Measurements from ENCODE around the gene CXCL9. TPM values are rescaled to one million over a fixed set of nuclear protein-coding genes. Genes with fewer than 3 reads are reported as not detected.
"Not testable (repeated sequence)": the region's sequence is repeated elsewhere in the genome, so short reads cannot be mapped to it uniquely, and the experiment has no call there.

Gene CXCL9
- total RNA-seq, 3 donors from 2014 or later: 0.75 to 4.9 (median 1.3) TPM

GRCh38 chr4:76000279-76000678 is 7.0 kb downstream of the CXCL9 start:
- no peaks in the 10 kb centered on the region for H3K36me3 ChIP-seq (ENCODE audit: low read depth)
- TF ChIP-seq CTCF (IDR thresholded peaks at IDR 0.05): no peak
- H3K4me3 ChIP-seq: no peak overlapping the region
- H3K4me1 ChIP-seq (ENCODE audit: low read depth): peaks cover 8% of the 10 kb centered on the region
- no peaks in the 10 kb centered on the region for H3K9me3 ChIP-seq
- ATAC-seq (no peak), DNase-seq (no peak)
- intact Hi-C loops (cut with DNase I, micrococcal nuclease): no loop called here

- H3K4me1 ChIP-seq (ENCODE audit: low read depth); H3K36me3 ChIP-seq (ENCODE audit: low read depth); H3K9me3 ChIP-seq; H3K4me3 ChIP-seq; ATAC-seq; DNase-seq: not testable (repeated sequence)
- intact Hi-C loops (cut with DNase I, micrococcal nuclease): loop anchor here (5.0 kb wide), 1 partner anchor 69 kb away; no protein-coding TSS in a partner anchor
These were observed 8.7 kb downstream of the CXCL9 start for GRCh38 chr4:75998525-75999147.

GRCh38 chr4:75997946-75998345 is 9.4 kb downstream of the CXCL9 start:
- Histone ChIP-seq H3K36me3 (ENCODE audit: low read depth) (no peaks in the 10 kb centered on the region), H3K4me3 (no peak overlapping the region), H3K9me3 (no peaks in the 10 kb centered on the region), H3K4me1 (ENCODE audit: low read depth) (peaks cover 8% of the 10 kb centered on the region)
- ATAC-seq: no peak
- no peak for DNase-seq
- intact Hi-C loops (cut with DNase I, micrococcal nuclease): loop anchor here (5.0 kb wide), 1 partner anchor 69 kb away; no protein-coding TSS in a partner anchor
- TF ChIP-seq CTCF (IDR thresholded peaks at IDR 0.05): no peak

GRCh38 chr4:75997081-75997480 is 10.2 kb downstream of the CXCL9 start:
- TF ChIP-seq CTCF (IDR thresholded peaks at IDR 0.05): no peak
- intact Hi-C loops (cut with DNase I, micrococcal nuclease): loop anchor here (5.0 kb wide), 1 partner anchor 70 kb away; no protein-coding TSS in a partner anchor

GRCh38 chr4:75995727-75996126 is 11.6 kb downstream of the CXCL9 start:
- no peak for TF ChIP-seq CTCF (IDR thresholded peaks at IDR 0.05)
- DNase-seq (peak in 1 of 3 donors; percentile 16), ATAC-seq (peak; percentile 60)
- H3K9me3 ChIP-seq: no peaks in the 10 kb centered on the region
- no peaks in the 10 kb centered on the region for H3K36me3 ChIP-seq (ENCODE audit: low read depth)
- intact Hi-C loops (cut with DNase I, micrococcal nuclease): loop anchor here (5.0 kb wide), 1 partner anchor 72 kb away; no protein-coding TSS in a partner anchor
- H3K4me1 ChIP-seq (ENCODE audit: low read depth): peaks cover 8% of the 10 kb centered on the region
- H3K4me3 ChIP-seq: no peak overlapping the region

More at GRCh38 chr4:75997081-75997480, 10.2 kb downstream of the CXCL9 start:
- DNase-seq (no peak), ATAC-seq (no peak)
- Histone ChIP-seq H3K4me3 (no peak overlapping the region), H3K4me1 (ENCODE audit: low read depth) (peaks cover 8% of the 10 kb centered on the region), H3K9me3 (no peaks in the 10 kb centered on the region), H3K36me3 (ENCODE audit: low read depth) (no peaks in the 10 kb centered on the region)

- intact Hi-C loops (cut with DNase I, micrococcal nuclease): no loop called here
- no peaks in the 10 kb centered on the region for H3K9me3 ChIP-seq
- ATAC-seq: no peak
- DNase-seq: no peak
- H3K4me3 ChIP-seq: no peak overlapping the region
- TF ChIP-seq CTCF (IDR thresholded peaks at IDR 0.05): no peak
- peaks cover 21% of the 10 kb centered on the region for H3K4me1 ChIP-seq (ENCODE audit: low read depth)
- no peaks in the 10 kb centered on the region for H3K36me3 ChIP-seq (ENCODE audit: low read depth)
These were observed 14.8 kb downstream of the CXCL9 start for GRCh38 chr4:75992462-75992861.
